Gastroesophageal sphincter (tissue), 4 donors: ENCODE measurements around the gene IL31RA. TPM values are rescaled to one million over a fixed set of nuclear protein-coding genes. Genes with fewer than 3 reads are reported as not detected.
"Not testable (repeated sequence)": the region's sequence is repeated elsewhere in the genome, so short reads cannot be mapped to it uniquely, and the experiment has no call there.

Experiments
- ATAC-seq: fragments of 150-250 bp; one replicate; pipeline ENCODE4 v1.9.1; 2016; ENCODE audit warnings: mild to moderate bottlenecking, moderate library complexity
- H3K27ac ChIP-seq, 4 donors: fragments of 200-600 bp; sonication (generic) in 3 of 4; 1 replicate in 3 of 4; 2 replicates in 1 of 4; pipeline ENCODE4 v1.5.1; 2016 to 2019
- H3K27me3 ChIP-seq: fragments of 200-600 bp; sonication (generic); one replicate; pipeline ENCODE4 v1.5.1; 2019
- H3K36me3 ChIP-seq, 2 donors: fragments of 200-600 bp; sonication (generic); one replicate each; pipeline ENCODE4 v1.5.1; 2019; ENCODE audit warnings: control low read depth in 1 of 2
- H3K4me1 ChIP-seq, 3 donors: fragments of 200-600 bp; sonication (generic); 1 replicate in 2 of 3; 2 replicates in 1 of 3; pipeline ENCODE4 v1.5.1; 2016 to 2019; ENCODE audit warnings: control low read depth in 2 of 3
- H3K4me3 ChIP-seq, 2 donors: fragments of 200-600 bp; sonication (generic); one replicate each; pipeline ENCODE4 v1.5.1; 2019; ENCODE audit warnings: mild to moderate bottlenecking in 1 of 2, moderate library complexity in 1 of 2
- H3K9me3 ChIP-seq, 3 donors: fragments of 200-600 bp; sonication (generic); one replicate each; pipeline ENCODE4 v1.5.1; 2017 to 2019; ENCODE audit warnings: control low read depth in 2 of 3
- CTCF ChIP-seq, 4 experiments: fragments of 200-600 bp in 2 of 4; fragments of 450-650 bp in 2 of 4; sonication (generic) in 1 of 4; IDR thresholded peaks; one replicate each; pipeline ENCODE4 v1.5.1; 2017 to 2019; ENCODE audit warnings: antibody characterized with exemption in 4 of 4, mild to moderate bottlenecking in 2 of 4, moderate library complexity in 2 of 4
- EP300 ChIP-seq: sonication (generic); formaldehyde crosslinking; IDR thresholded peaks from one replicate; pipeline ENCODE4 v1.6.1; 2017; ENCODE audit warnings: antibody characterized with exemption, mild to moderate bottlenecking
- POLR2A ChIP-seq, 2 donors: fragments of 450-650 bp; IDR thresholded peaks; one replicate each; pipeline ENCODE4 v1.6.1; 2017; ENCODE audit warnings: antibody characterized with exemption in 2 of 2, mild to moderate bottlenecking in 2 of 2, moderate library complexity in 1 of 2
- POLR2AphosphoS5 ChIP-seq: sonication (generic); formaldehyde crosslinking; IDR thresholded peaks from one replicate; pipeline ENCODE4 v1.6.1; 2017; ENCODE audit warnings: antibody characterized with exemption
- WGBS, 2 donors: methylation state at CpG; one replicate each; pipeline ENCODE4 v1.1.5; 2018; ENCODE audit warnings: low coverage in 1 of 2; 5-methylcytosine and 5-hydroxymethylcytosine counted together
- total RNA-seq, 4 donors: library from RNA; depleted of rRNA; stranded (reverse); fragments of >200 nt; gene quantifications; one replicate each; pipeline ENCODE4 v1.1.0, GENCODE V29; 2016

Gene IL31RA
- total RNA-seq, 4 donors from 2014 or later, result 0.13 to 0.57 TPM; not detected in 2

- WGBS, 2 donors, result 65 to 86% methylated on average over 2 of the region's 2 CpGs
- peaks cover 0 to 9% (median 0%) of the 10 kb centered on the region in 3 donors for H3K4me1 ChIP-seq
Measured at GRCh38 chr5:55934720-55935119, 83.6 kb downstream of the IL31RA start.

DNA sequence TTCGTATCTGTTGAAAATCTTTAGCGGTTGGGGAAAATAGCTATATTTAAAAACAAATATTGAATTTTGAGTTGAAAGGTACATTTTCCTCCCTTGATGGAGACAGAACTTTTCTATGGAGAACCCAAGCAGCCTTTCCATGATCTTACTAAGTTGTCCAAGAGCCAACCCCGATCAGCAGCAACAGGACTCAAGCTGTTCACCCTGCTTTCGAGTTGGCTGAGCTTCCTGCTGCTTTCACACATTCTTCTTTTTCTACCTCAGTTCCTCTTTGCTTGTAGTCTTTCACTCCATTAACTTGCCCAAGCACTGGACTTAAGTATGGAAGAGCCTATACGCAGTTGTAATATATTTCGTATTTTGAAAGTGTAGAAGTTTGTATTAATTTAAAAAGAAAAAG lies 84.2 kb downstream of the IL31RA start:
- no peak overlapping the region for H3K27ac ChIP-seq
- no peak for TF ChIP-seq POLR2AphosphoS5
- WGBS, 2 donors, result 79 to 89% methylated on average over 5 to 6 of the region's 6 CpGs
- no peak overlapping the region for H3K4me3 ChIP-seq
- H3K27me3 ChIP-seq, result no peaks in the 10 kb centered on the region
- no peaks in the 10 kb centered on the region for H3K9me3 ChIP-seq
- peaks cover 0 to 9% (median 0%) of the 10 kb centered on the region in 3 donors for H3K4me1 ChIP-seq
- H3K36me3 ChIP-seq, result peaks cover 2 to 49% of the 10 kb centered on the region in 2 donors
- ATAC-seq, result no peak

More at GRCh38 chr5:55934720-55935119, 83.6 kb downstream of the IL31RA start:
- Histone ChIP-seq H3K27me3 (no peaks in the 10 kb centered on the region), H3K9me3 (no peaks in the 10 kb centered on the region), H3K27ac (no peak overlapping the region), H3K4me3 (no peak overlapping the region), H3K36me3 (peaks cover 2 to 42% of the 10 kb centered on the region in 2 donors)
- ATAC-seq, result no peak
- TF ChIP-seq EP300 (no peak), CTCF (IDR thresholded peaks at IDR 0.05) (no peak)

DNA sequence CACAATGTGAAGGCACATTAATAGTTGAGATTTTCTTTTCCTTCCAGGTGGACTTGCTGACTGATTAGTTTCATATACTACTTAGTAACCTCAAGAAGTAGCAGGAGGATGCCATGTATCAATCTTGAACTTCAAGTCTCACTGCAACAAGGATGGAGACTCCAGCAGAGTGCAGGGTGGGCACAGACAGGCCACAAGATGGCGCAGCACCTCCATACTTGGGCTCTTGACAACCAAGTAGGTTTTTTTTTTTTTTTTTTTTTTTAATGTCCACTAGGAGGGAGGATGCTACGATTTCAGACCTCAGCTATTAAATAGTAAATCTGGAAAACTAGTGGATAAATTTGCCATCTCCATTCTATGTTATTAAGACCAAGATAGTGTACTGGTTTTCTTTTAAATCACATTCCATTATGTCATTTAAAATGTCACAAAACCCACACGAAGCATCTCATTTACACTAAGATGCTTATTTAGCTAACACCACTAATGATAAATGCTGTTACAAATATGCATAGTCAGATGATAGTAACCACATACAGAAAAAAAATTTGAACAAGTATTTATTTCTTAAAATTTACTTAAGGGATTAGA lies 85.0 kb downstream of the IL31RA start:
- no peaks in the 10 kb centered on the region for H3K9me3 ChIP-seq
- no peak overlapping the region for H3K27ac ChIP-seq
- ATAC-seq, result peak; percentile 78
- TF ChIP-seq POLR2A (IDR thresholded peaks at IDR 0.05) (no peak), EP300 (no peak), CTCF (IDR thresholded peaks at IDR 0.05) (peak in 3 of 4 experiments; percentile 63 to 84 (median 74)), POLR2AphosphoS5 (no peak)
- H3K4me1 ChIP-seq, result peaks cover 0 to 9% (median 0%) of the 10 kb centered on the region in 3 donors
- no peaks in the 10 kb centered on the region for H3K27me3 ChIP-seq
- H3K36me3 ChIP-seq, result peaks cover 2 to 57% of the 10 kb centered on the region in 2 donors
- WGBS, 2 donors, result 4 to 31% methylated on average over 2 to 3 of the region's 3 CpGs
- no peak overlapping the region for H3K4me3 ChIP-seq

DNA sequence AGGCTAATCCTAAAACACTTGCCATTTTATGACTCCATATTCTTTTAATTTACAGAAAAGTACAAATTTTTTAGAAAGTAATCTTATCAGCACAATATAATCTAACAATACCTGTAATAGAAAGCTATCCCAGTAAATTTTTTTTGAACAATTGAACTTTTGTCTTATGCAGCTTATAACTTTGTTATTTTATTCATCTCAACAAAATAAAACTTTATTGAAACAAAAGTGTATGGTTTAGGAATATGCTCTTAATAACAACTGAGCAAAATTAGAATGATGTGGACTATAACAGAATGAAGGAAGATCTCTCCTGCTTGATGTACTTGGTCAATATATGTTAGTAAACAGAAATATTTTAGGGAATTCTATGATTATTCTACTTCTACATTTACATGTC lies 86.4 kb downstream of the IL31RA start:
- H3K36me3 ChIP-seq, result peaks cover 2 to 71% of the 10 kb centered on the region in 2 donors
- not testable (repeated sequence) for H3K27me3 ChIP-seq, H3K9me3 ChIP-seq, ATAC-seq, H3K27ac ChIP-seq, H3K4me3 ChIP-seq, H3K4me1 ChIP-seq

DNA sequence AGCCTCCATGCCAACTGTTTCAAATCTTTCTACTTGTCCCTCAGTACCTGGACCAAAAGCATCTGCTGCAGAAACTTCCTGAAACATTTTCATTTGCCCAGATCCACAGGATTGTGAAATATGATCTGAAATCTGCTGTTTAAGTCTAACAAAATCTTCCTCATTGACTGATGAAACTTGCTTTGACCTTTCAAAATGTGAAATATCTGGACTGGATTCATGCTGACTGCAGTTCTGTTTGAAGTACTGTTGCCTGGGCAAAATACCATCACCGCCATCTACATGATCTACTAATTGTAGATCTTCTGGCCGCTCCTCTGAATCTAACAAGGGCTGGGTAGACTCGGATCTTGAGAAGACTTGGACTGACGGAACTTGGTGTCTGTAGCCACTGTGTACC lies 90.0 kb downstream of the IL31RA start:
- not testable (repeated sequence) for H3K9me3 ChIP-seq, H3K27me3 ChIP-seq, H3K27ac ChIP-seq, H3K4me1 ChIP-seq, H3K4me3 ChIP-seq, ATAC-seq
- WGBS, 2 donors, result 87 to 97% methylated on average over 4 of the region's 4 CpGs
- H3K36me3 ChIP-seq, result peaks cover 2 to 81% of the 10 kb centered on the region in 2 donors

DNA sequence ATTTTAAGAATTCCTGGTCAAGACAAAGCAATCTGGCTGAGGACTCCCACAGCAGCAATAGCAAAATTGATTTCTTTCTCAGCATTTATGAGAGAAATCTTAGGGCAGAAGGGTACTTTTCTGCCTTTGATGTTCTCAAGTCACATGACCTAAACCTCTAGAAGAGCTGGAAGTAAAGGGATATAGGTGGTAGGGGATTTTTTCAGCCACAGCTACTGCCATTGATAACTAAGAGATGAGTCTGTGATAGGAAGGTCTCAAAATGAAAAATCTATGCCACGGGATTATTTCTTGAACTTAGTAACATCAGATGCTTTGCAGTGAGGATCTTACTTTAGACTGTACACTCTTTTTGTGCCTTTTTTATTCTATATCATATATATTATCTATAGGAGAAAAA lies 108.1 kb downstream of the IL31RA start:
- Histone ChIP-seq H3K4me3 (no peak overlapping the region), H3K36me3 (peaks cover 9 to 96% of the 10 kb centered on the region in 2 donors), H3K4me1 (no peaks in the 10 kb centered on the region), H3K9me3 (no peaks in the 10 kb centered on the region), H3K27me3 (no peaks in the 10 kb centered on the region), H3K27ac (no peak overlapping the region)
- 90 to 100% methylated on average over 1 of the region's 1 CpG for WGBS, 2 donors
- no peak for ATAC-seq
- no peak for TF ChIP-seq CTCF (IDR thresholded peaks at IDR 0.05)
- TF ChIP-seq POLR2A (IDR thresholded peaks at IDR 0.05), result no peak
- TF ChIP-seq POLR2AphosphoS5, result no peak
- no peak for TF ChIP-seq EP300
